GM19372 (cell line): Measurements from ENCODE around the gene GIN1.

ENCODE experiments used
- ATAC-seq: cut with Tn5 transposase; IDR thresholded peaks from one replicate; pipeline ENCODE4 v1.9.1; 2021; ENCODE audit warnings: mild to moderate bottlenecking, low read depth, moderate library complexity; ENCODE audit not compliant: unreplicated experiment

The GIN1 gene

GRCh38 chr5:103041071-103041676 lies 78.8 kb downstream of the GIN1 start:
- no peak for ATAC-seq

- ATAC-seq, result no peak
Measured at GRCh38 chr5:103037673-103038455, 82.1 kb downstream of the GIN1 start.

- ATAC-seq, result no peak
Measured at GRCh38 chr5:103036601-103037000, 83.3 kb downstream of the GIN1 start.
